Hematopoietic multipotent progenitor cell treated with erythropoietin and hydrocortisone succinate and interleukin-3 and kit ligand, for 4 days (in vitro differentiated cells): ENCODE measurements around the gene LDAF1.
"Not testable (repeated sequence)": the region's sequence is repeated elsewhere in the genome, so short reads cannot be mapped to it uniquely, and the experiment has no call there.

Experiments
- DNase-seq: peaks from one replicate; pipeline ENCODE4 v3.0.0-alpha.2; 2015

LDAF1 gene

GRCh38 chr16:21162661-21163151 is 4.2 kb downstream of the LDAF1 start:
- DNase-seq = no peak

- DNase-seq = no peak
These were observed 5.1 kb downstream of the LDAF1 start for GRCh38 chr16:21163576-21163975.

- DNase-seq = no peak
These were observed 6.2 kb downstream of the LDAF1 start for GRCh38 chr16:21164521-21165168.

GRCh38 chr16:21166561-21166961 is 8.1 kb downstream of the LDAF1 start:
- DNase-seq = no peak

GRCh38 chr16:21167360-21167759 is 8.9 kb downstream of the LDAF1 start:
- DNase-seq = no peak

- no peak for DNase-seq
These were observed 9.6 kb downstream of the LDAF1 start for GRCh38 chr16:21167929-21168602.

- DNase-seq = peak; percentile 39
These were observed 10.9 kb downstream of the LDAF1 start for GRCh38 chr16:21169249-21169981.

- not testable (repeated sequence) for DNase-seq
These were observed 11.6 kb downstream of the LDAF1 start for GRCh38 chr16:21170116-21170515.

GRCh38 chr16:21172650-21173049 is 14.2 kb downstream of the LDAF1 start:
- no peak for DNase-seq

GRCh38 chr16:21175397-21175796 is 16.9 kb downstream of the LDAF1 start:
- no peak for DNase-seq

GRCh38 chr16:21179126-21179982 is 20.9 kb downstream of the LDAF1 start:
- no peak for DNase-seq

GRCh38 chr16:21179983-21180365 is 21.5 kb downstream of the LDAF1 start:
- DNase-seq = no peak

- DNase-seq = no peak
These were observed 25.5 kb downstream of the LDAF1 start for GRCh38 chr16:21183995-21184394.

GRCh38 chr16:21184834-21185233 is 26.4 kb downstream of the LDAF1 start:
- DNase-seq = no peak

- no peak for DNase-seq
These were observed 27.3 kb downstream of the LDAF1 start for GRCh38 chr16:21185659-21186325.

GRCh38 chr16:21186326-21186691 is 27.8 kb downstream of the LDAF1 start:
- DNase-seq = no peak

- no peak for DNase-seq
These were observed 30.8 kb downstream of the LDAF1 start for GRCh38 chr16:21189311-21189710.

- no peak for DNase-seq
These were observed 31.5 kb downstream of the LDAF1 start for GRCh38 chr16:21190013-21190412.

GRCh38 chr16:21190599-21190998 is 32.1 kb downstream of the LDAF1 start:
- no peak for DNase-seq

GRCh38 chr16:21192991-21193390 is 34.5 kb downstream of the LDAF1 start:
- DNase-seq = no peak

GRCh38 chr16:21194771-21195301 is 36.4 kb downstream of the LDAF1 start:
- no peak for DNase-seq

GRCh38 chr16:21195330-21195729 is 36.9 kb downstream of the LDAF1 start:
- DNase-seq = not testable (repeated sequence)
